Ectodermal cell (in vitro differentiated cells): Measurements from ENCODE around the gene ITPKB.

ENCODE experiments used
- H3K27ac ChIP-seq: 2 replicates; pipeline ENCODE4 v1.7.0; 2013; ENCODE audit warnings: mild to moderate bottlenecking, low read depth, low read length; ENCODE audit not compliant: insufficient read depth, poor library complexity, severe bottlenecking
- H3K27me3 ChIP-seq: 2 replicates; pipeline ENCODE4 v1.7.0; 2013; ENCODE audit warnings: mild to moderate bottlenecking, low read length; ENCODE audit not compliant: insufficient read depth, control insufficient read depth, poor library complexity, severe bottlenecking
- H3K36me3 ChIP-seq: one replicate; pipeline ENCODE4 v1.7.0; 2013; ENCODE audit warnings: low read length; ENCODE audit not compliant: control insufficient read depth, insufficient read depth
- H3K4me1 ChIP-seq: one replicate; pipeline ENCODE4 v1.7.0; 2013; ENCODE audit warnings: low read length; ENCODE audit not compliant: control insufficient read depth, insufficient read depth
- H3K4me3 ChIP-seq: 2 replicates; pipeline ENCODE4 v1.7.0; 2013; ENCODE audit warnings: low read depth, low read length, control low read depth; ENCODE audit not compliant: insufficient read depth
- H3K9me3 ChIP-seq: 2 replicates; pipeline ENCODE4 v1.7.0; 2013; ENCODE audit warnings: mild to moderate bottlenecking, low read length, moderate library complexity; ENCODE audit not compliant: control insufficient read depth
- WGBS, 2 experiments: methylation state at CpG; one replicate each; pipeline ENCODE4 v1.1.7; 2013; ENCODE audit warnings: missing lambda C conversion rate in 2 of 2; 5-methylcytosine and 5-hydroxymethylcytosine counted together

Gene ITPKB

DNA sequence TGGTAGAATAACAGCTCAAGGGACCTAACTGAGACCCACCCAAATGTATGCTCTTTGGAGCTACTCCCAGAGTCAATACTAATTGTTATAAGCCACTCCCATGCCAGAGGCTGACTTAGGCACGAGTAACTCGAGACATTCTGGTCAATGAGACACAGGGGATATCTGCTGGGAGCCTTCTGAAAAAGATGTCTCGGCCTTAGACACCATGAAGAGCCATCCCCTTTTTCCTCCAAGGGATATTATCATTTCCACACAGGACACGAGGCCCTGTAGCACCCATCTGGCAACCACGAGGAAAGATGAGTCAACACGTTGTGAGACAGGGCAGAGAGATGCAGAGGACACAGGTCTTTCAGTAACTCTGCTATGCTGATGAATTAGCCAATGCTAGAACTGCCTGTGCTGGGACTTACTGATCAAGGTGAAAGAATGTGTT is 30.7 kb downstream of the ITPKB start:
- WGBS, 2 experiments: 55 to 60% methylated on average over 6 of the region's 6 CpGs
- no peak overlapping the region for H3K27ac ChIP-seq

DNA sequence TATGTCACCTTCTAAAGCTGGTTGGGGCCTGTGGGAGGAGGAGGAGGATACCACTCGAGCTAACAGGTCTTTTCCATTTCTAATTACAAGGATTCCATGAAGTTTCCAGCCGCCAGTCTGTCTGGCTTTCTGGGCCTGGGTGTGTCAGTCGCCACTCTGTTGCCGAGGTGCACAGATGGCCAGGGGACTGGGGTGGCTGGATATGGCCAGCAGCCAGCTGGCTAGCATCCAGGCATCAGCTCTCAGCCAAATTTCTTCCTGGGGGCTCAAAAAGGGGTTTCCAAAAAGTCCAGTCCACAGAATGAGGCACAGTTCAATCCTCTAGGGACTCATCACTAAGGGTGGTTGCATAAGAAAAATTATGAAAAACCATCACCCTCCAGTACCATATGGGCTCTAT is 32.4 kb downstream of the ITPKB start:
- H3K4me3 ChIP-seq: no peak overlapping the region
- 92 to 96% methylated on average over 4 of the region's 4 CpGs for WGBS, 2 experiments
- no peaks in the 10 kb centered on the region for H3K9me3 ChIP-seq
- H3K27me3 ChIP-seq: no peaks in the 10 kb centered on the region
- no peak overlapping the region for H3K27ac ChIP-seq
- no peaks in the 10 kb centered on the region for H3K36me3 ChIP-seq
- peaks cover 7% of the 10 kb centered on the region for H3K4me1 ChIP-seq

More for the DNA sequence above, 30.7 kb downstream of the ITPKB start:
- Histone ChIP-seq H3K4me3 (no peak overlapping the region), H3K9me3 (no peaks in the 10 kb centered on the region), H3K36me3 (no peaks in the 10 kb centered on the region), H3K4me1 (peaks cover 7% of the 10 kb centered on the region), H3K27me3 (no peaks in the 10 kb centered on the region)

DNA sequence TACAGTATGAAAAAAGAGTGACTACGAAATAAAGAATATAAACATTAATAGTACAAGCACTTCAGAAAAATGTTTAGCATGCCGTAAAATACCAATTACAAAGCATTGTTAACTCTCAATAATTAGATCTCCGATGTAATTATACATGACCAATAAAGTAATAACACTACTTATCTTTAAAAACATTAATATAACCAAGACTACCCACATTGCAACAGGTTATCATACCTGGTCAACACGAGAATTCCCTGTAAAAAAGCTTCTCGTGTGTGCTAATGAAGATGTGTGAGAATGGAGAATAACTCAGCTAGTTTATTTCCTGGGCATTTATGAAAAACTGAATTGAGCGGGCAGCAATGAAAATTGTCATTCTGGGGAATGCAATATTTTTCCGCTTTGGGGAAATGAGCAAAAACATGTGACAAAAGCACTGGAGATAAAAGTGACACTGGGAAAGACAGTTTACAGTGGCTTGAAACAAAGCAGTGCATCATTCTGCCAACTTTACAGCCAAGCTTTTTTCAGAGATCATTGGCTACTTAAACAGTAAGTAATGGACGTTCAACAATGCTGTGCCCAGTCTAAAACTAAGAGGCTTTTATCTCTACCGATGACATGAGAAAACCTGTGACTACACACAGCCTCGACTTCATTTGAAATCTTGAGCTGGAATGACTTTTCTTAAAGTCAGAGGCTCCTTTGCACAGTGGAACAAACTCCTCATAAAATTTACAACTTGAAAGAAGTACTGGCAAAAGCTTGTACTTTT is 34.7 kb downstream of the ITPKB start:
- no peak overlapping the region for H3K27ac ChIP-seq
- no peaks in the 10 kb centered on the region for H3K9me3 ChIP-seq
- H3K4me3 ChIP-seq: no peak overlapping the region
- H3K36me3 ChIP-seq: no peaks in the 10 kb centered on the region
- H3K27me3 ChIP-seq: no peaks in the 10 kb centered on the region
- peaks cover 7% of the 10 kb centered on the region for H3K4me1 ChIP-seq
- WGBS, 2 experiments: 96% methylated on average over 9 to 10 of the region's 10 CpGs

DNA sequence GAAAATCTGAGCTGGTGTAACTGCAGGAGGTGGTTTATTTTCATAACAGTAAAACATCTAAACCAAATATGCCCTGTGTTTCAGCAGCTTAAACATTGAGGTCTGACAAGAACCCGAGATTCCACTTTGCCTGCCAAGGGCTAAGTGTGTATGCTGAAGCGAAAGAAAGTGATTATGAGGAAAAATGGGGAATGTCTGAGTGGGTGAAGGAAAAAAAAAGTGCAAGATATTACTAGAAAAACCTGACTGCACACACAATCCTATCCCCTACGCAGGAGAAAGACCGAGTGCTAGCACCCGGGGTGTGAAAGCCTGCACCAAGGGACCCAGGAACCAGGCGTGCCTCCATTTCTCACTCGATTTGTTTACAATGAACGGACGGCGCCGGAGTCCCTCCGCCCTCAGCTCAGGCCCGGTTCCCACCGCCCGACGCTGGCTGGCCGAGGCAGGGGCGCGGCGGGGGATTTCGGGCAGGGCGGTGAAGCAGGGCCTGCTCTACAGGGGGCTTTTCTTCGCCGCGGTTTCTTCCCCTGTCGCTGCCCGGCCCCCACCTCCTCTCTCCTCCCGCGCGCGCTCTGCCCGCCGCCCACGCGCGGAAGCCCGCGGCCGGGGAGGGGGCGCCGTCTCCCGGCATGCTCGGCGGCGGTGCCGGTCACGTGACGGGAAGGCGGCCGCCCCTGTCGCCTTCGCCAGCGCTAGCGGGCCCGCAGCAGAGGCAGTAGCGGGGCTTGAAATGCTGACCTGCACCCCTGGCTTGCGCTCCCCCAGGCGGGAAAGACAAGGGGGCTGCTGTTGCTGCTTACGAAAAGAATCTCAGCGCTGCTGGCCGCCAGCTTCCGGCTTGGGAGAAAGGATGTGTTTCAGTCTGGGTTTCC is 35.9 kb downstream of the ITPKB start:
- 5% methylated on average over 62 of the region's 62 CpGs for WGBS, 2 experiments
- peak overlapping the region; percentile 39 for H3K4me3 ChIP-seq
- H3K4me1 ChIP-seq: no peaks in the 10 kb centered on the region
- no peaks in the 10 kb centered on the region for H3K27me3 ChIP-seq
- H3K9me3 ChIP-seq: no peaks in the 10 kb centered on the region
- no peaks in the 10 kb centered on the region for H3K36me3 ChIP-seq
- peak overlapping the region; percentile 86 for H3K27ac ChIP-seq

DNA sequence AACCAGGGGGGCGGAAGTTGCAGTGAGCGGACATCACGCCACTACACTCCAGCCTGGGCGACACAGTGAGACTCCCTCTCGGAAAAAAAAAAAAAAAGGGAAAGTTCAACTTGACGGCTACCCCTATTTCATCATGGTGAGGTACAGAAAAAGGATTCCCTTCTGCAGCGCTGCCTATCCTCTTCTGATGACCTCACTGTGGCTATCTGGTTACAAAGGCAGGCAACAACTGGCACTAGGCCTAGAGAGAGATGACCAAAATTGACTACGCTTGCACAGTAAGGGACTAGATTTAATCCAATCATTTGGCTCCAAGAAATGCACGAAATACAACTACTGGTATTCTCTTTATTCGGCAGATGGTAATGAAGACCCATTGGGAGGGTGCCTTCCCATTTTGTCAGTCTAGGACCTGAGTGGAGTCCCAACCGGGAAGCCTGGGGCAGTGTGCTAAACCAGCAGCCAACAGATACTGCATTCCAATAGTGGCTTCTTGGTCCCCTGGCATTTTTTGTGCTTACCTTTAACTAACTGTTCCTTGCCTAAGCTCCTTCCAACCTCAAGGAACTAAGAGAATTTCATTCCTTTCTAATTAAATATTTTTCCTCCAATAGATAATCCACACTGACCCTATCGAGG is 36.6 kb downstream of the ITPKB start:
- Histone ChIP-seq H3K27me3 (no peaks in the 10 kb centered on the region), H3K4me3 (no peak overlapping the region), H3K4me1 (no peaks in the 10 kb centered on the region), H3K27ac (no peak overlapping the region), H3K36me3 (no peaks in the 10 kb centered on the region), H3K9me3 (no peaks in the 10 kb centered on the region)
- 90% methylated on average over 11 to 12 of the region's 12 CpGs for WGBS, 2 experiments

DNA sequence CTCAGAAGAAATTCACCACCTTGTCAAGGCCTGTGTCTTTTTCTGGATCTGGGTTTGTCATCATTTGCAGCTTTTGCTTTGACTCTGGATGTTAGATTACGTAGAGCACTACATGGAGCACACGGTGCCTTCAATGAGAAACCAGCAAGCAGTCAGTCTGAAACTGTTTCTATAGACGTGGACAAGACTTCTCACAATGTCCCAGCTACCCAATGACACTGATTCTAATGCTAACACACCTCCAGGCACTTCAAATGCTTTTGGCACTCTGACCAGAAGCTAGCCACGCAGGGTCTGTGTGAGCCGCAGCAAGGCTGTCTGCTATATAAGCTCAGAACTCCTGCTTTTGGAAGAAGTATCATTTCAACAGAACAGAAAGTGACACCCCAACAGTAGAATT is 38.2 kb downstream of the ITPKB start:
- H3K27me3 ChIP-seq: no peaks in the 10 kb centered on the region
- H3K36me3 ChIP-seq: no peaks in the 10 kb centered on the region
- H3K4me3 ChIP-seq: no peak overlapping the region
- 93% methylated on average over 5 of the region's 5 CpGs for WGBS, 2 experiments
- H3K4me1 ChIP-seq: no peaks in the 10 kb centered on the region
- no peaks in the 10 kb centered on the region for H3K9me3 ChIP-seq
- H3K27ac ChIP-seq: no peak overlapping the region

DNA sequence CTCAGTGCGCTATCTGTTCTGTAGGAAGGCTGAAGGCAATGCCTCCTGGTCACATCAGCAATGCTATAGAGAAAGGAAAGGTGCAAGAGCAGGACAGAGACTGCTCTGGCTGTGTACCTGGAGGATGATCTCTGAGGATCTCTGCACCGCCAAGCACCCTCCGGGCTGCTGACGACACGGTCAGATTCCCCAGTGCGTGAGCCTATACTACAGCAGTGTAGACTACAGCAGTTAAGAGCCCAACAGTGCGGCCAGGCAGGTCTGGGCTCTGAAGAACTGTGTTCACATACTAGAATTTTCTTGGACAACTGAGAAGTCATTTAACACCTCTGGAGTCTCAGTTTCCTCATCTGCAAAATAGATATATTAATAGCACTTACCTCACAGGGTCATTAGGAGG is 39.9 kb downstream of the ITPKB start:
- WGBS, 2 experiments: 93 to 94% methylated on average over 7 of the region's 7 CpGs
- no peaks in the 10 kb centered on the region for H3K9me3 ChIP-seq
- no peak overlapping the region for H3K27ac ChIP-seq
- H3K4me3 ChIP-seq: no peak overlapping the region
- H3K4me1 ChIP-seq: no peaks in the 10 kb centered on the region
- H3K27me3 ChIP-seq: no peaks in the 10 kb centered on the region
- no peaks in the 10 kb centered on the region for H3K36me3 ChIP-seq

DNA sequence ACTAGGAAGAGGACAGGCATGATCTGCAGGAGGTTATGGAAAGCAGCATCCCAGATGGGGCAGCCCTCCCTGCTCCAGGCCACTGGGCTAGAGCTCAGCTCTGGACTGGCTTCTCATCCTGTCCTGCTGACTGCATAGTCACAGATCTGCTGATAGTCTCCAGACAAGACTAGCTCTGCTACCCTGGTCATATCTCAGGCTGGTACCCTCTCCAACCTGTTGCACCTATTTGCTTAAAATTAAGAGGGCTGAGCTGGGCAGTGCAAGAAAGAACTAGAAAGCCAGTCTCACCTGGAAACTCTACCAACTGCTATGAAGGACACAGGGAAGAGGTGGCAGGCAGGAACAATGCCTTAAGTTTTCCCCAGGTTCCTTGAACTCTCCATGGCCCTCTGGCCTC is 40.4 kb downstream of the ITPKB start:
- Histone ChIP-seq H3K4me1 (no peaks in the 10 kb centered on the region), H3K27me3 (no peaks in the 10 kb centered on the region), H3K9me3 (no peaks in the 10 kb centered on the region), H3K27ac (no peak overlapping the region), H3K36me3 (no peaks in the 10 kb centered on the region), H3K4me3 (no peak overlapping the region)

DNA sequence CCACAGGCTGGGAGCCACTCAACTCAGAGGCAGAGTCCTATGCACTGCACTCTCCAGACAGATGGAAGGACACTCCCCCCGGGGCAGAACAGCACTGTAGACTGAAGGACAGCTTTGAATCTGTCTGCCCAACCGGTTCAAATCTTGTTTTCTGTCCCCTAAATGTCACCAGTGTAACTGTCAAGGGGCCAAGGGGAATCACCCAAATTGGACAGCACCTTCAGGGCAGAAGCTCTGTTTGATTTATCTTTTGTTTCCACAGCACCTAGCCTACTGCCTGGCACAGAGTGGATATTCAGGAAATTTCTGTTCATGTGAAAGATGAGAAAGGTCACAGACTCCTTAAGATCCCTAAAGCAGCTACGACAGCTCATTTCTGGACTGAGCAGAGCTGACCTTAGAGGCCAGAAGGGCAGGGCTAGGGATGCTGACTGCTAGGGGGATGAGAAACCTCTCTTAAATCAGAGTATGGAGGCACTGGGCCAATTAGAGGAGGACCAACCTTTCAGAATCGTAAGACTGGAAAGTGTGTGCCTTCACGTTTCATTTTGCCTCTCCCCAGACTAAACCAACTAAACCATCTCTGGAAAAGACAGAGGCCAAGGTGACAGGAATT is 41.0 kb downstream of the ITPKB start:
- no peaks in the 10 kb centered on the region for H3K27me3 ChIP-seq
- WGBS, 2 experiments: 87 to 94% methylated on average over 5 of the region's 5 CpGs
- H3K27ac ChIP-seq: no peak overlapping the region
- H3K4me1 ChIP-seq: peaks cover 2% of the 10 kb centered on the region
- no peaks in the 10 kb centered on the region for H3K9me3 ChIP-seq
- no peak overlapping the region for H3K4me3 ChIP-seq
- H3K36me3 ChIP-seq: no peaks in the 10 kb centered on the region
